Measurements from ENCODE around the gene NDST1.

DNA sequence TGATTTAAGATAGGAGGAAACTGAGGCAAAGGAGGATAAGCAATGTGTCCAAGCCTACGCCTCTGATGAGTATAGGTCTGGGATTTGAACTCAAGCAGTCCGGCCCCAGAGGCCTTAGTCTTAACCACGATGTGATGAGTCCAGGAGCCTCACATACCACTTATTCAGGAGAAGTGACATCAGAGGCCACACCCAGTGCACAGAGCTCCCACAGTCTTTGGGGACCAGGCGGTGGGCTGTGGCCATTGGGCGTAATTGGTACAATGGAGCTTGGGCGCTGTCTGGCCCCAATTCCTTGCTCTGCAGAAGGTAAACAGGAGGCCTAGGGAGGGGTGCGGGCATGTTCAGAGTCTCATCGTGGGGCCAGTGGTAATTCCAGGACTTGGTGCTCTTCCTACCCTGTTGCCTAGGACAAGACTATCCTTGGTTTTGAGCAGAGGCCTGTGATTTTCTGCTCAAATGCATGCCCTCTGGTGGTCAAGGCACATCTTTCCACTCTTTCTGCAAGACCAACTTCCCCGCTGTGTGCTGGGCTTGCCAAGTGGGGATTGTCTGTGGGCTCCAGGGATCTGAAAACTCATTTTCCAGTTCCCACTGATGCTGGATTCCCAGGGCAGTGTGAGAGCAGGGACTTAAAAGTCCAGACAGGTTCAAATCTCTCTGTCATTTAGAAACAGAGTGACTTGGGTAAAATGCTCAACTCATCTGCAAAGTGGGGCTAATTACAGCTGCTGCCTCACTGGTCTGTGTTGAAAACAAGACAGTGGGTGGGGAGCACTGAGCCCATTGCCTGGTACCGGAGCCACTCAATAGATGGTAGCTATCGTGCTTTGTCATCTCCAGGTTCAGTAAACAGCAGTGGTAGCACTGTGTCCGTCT lies 15.8 kb downstream of the NDST1 start:
- TF ChIP-seq, protein P1, sequence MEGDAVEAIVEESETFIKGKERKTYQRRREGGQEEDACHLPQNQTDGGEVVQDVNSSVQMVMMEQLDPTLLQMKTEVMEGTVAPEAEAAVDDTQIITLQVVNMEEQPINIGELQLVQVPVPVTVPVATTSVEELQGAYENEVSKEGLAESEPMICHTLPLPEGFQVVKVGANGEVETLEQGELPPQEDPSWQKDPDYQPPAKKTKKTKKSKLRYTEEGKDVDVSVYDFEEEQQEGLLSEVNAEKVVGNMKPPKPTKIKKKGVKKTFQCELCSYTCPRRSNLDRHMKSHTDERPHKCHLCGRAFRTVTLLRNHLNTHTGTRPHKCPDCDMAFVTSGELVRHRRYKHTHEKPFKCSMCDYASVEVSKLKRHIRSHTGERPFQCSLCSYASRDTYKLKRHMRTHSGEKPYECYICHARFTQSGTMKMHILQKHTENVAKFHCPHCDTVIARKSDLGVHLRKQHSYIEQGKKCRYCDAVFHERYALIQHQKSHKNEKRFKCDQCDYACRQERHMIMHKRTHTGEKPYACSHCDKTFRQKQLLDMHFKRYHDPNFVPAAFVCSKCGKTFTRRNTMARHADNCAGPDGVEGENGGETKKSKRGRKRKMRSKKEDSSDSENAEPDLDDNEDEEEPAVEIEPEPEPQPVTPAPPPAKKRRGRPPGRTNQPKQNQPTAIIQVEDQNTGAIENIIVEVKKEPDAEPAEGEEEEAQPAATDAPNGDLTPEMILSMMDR (IDR thresholded peaks at IDR 0.05 in 8 of 11, conservative IDR thresholded peaks at IDR 0.05 in 3 of 11) = peak; percentile 36 to 73 (median 62)
- no peak for TF ChIP-seq POLR2A (IDR thresholded peaks at IDR 0.05)

Measured in spleen (tissue), 7 donors.